ENCODE data around the gene PCSK7.
"Not testable (repeated sequence)": the region's sequence is repeated elsewhere in the genome, so short reads cannot be mapped to it uniquely, and the experiment has no call there.

PCSK7 gene, protein sequence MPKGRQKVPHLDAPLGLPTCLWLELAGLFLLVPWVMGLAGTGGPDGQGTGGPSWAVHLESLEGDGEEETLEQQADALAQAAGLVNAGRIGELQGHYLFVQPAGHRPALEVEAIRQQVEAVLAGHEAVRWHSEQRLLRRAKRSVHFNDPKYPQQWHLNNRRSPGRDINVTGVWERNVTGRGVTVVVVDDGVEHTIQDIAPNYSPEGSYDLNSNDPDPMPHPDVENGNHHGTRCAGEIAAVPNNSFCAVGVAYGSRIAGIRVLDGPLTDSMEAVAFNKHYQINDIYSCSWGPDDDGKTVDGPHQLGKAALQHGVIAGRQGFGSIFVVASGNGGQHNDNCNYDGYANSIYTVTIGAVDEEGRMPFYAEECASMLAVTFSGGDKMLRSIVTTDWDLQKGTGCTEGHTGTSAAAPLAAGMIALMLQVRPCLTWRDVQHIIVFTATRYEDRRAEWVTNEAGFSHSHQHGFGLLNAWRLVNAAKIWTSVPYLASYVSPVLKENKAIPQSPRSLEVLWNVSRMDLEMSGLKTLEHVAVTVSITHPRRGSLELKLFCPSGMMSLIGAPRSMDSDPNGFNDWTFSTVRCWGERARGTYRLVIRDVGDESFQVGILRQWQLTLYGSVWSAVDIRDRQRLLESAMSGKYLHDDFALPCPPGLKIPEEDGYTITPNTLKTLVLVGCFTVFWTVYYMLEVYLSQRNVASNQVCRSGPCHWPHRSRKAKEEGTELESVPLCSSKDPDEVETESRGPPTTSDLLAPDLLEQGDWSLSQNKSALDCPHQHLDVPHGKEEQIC

DNA sequence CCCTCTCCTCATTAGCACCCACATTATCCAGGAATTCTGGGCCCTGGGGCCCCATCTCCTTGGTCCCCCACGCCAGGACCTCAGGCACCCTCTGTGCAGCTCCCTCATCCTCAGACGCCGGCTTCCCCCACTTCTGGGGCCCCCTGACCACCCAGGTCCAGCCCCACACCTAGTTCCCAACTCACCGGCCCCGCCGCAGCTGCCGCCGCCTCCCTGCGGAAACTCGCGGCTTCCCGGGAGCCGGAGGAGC, at the start of gene PCSK7:
TSS of gene PCSK7 (minus strand) at position 232 of the 250 bp plus-strand sequence. CDS start 2,229 bp downstream, outside the sequence.
- ChIA-PET CTCF (interaction anchor here (0.8 to 9.2 kb wide), 15 partner anchors 8 to 497 kb away, joined by 3 to 118 read pairs (median 4); partner anchors contain the start of genes APOA5, PAFAH1B2 and SIDT2), POLR2A (no interaction called here)
- DNase-seq (ENCODE audit: extremely low spot score): no peak
- TF ChIP-seq, protein P1, sequence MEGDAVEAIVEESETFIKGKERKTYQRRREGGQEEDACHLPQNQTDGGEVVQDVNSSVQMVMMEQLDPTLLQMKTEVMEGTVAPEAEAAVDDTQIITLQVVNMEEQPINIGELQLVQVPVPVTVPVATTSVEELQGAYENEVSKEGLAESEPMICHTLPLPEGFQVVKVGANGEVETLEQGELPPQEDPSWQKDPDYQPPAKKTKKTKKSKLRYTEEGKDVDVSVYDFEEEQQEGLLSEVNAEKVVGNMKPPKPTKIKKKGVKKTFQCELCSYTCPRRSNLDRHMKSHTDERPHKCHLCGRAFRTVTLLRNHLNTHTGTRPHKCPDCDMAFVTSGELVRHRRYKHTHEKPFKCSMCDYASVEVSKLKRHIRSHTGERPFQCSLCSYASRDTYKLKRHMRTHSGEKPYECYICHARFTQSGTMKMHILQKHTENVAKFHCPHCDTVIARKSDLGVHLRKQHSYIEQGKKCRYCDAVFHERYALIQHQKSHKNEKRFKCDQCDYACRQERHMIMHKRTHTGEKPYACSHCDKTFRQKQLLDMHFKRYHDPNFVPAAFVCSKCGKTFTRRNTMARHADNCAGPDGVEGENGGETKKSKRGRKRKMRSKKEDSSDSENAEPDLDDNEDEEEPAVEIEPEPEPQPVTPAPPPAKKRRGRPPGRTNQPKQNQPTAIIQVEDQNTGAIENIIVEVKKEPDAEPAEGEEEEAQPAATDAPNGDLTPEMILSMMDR (IDR thresholded peaks at IDR 0.05; ENCODE audit: control extremely low read depth, extremely low read depth, low read depth, missing control alignments): no peak

DNA sequence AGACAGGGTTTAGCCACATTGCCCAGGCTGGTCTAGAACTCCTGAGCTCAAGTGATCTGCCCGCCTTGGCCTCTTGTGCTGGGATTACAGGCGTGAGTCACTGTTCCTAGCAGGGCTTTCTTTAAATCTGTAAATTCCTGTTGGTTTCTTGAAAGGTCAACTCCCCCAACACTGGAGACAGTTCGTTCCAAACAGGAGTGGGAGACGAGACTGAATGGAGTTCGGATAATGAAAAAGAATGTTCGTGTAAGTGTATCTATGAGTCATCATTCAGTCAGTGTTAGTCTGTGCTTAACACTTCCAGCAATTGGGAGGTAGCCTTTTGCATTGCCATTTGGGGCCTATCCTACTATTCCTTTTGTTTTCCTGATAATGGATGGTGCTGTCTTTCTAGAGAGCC, 49.3 kb upstream of the PCSK7 start:
- ChIA-PET CTCF (no interaction called here), POLR2A (no interaction called here)
- TF ChIP-seq, protein P1 (IDR thresholded peaks at IDR 0.05; ENCODE audit: control extremely low read depth, extremely low read depth, low read depth, missing control alignments): no peak
- DNase-seq (ENCODE audit: extremely low spot score): no peak

DNA sequence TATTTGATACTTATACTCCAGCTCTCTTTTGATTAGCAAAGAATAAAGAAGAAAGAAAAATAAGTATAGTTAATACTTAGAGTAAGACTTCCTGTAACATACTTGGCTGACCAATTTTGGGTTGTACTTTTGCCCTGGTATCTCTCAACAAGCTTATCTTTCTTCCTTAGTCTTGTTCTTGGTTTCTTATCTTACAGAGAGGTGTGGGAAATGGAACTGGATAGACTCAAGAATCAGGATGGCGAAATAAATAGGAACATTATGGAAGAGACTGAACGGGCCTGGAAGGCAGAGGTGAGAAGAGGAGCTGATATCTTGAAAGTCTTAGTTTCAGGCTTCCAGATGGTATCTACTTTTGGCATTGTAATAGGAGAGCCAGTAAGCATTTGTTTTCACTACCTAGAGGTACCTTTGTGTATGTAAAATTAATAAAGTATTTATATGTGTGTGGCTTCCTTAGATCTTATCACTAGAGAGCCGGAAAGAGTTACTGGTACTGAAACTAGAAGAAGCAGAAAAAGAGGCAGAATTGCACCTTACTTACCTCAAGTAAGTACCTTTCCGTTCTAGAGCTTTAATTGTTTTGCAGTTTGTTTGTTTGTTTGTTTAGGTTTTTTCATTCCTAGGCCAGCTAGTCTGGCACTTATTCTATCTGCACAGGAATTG, 48.0 kb upstream of the PCSK7 start:
- TF ChIP-seq, protein P1 (IDR thresholded peaks at IDR 0.05; ENCODE audit: control extremely low read depth, extremely low read depth, low read depth, missing control alignments): no peak
- POLR2A ChIA-PET: no interaction called here
- CTCF ChIA-PET: no interaction called here
- no peak for DNase-seq (ENCODE audit: extremely low spot score)

DNA sequence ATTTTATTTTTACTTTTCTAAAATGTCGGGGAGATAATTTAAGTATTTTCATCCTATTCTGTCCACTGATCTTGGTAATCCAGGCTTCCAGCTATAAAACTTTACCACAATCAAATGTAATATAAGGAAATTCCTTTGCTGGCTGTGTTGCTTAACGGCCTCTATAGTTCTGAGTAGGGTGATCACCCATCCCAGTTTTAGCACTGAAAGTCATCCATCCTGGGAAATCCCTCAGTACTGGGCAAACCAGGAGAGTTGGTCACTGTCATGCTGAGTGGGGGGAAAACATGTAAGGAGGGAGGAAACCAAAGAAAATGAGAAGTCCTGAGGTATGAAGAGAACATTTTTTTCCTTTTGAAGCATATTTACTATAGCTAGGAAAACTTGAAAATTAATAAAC, 46.5 kb upstream of the PCSK7 start:
- ChIA-PET POLR2A (no interaction called here), CTCF (interaction anchor here (1.4 kb wide), 1 partner anchor 202 kb away, joined by 3 read pairs; no protein-coding TSS in a partner anchor)

DNA sequence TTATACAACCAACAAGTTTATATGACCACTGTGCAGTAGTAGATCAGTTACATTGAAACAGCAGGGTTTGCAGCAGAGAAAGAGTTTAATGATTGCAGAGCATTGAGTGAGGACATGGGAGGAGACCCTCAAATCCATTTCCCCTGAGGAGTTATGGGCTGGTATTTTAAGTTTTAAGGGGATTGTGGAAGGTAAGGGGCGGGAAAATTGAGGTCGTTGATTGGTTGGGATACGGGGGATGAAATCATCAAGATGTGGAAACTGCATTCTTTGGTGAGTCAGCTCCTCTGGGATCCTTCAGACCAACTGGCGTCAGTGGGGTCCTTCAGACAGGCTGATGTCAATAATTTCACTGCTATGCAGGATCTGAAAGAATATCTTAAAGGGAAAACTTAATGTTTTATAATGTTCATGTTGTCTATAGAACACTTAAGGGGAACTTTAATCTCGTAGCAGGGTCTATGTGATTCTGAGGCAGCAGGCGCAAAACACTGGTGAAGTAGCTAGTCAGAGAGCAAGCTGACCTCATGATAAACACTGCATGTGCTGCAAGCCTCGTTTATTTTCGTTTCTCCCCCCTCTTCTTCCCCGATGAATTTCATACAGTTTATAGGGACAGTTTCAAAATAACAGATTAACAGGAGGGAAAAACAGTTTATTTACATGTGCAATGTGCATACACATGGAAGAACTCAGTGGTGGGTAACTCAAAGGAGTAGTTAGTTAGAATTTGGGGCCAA, 41.8 kb upstream of the PCSK7 start:
- ChIA-PET POLR2A (no interaction called here), CTCF (no interaction called here)
- TF ChIP-seq, protein P1 (IDR thresholded peaks at IDR 0.05; ENCODE audit: control extremely low read depth, extremely low read depth, low read depth, missing control alignments): no peak
- no peak for DNase-seq (ENCODE audit: extremely low spot score)

More for the DNA sequence above, 46.5 kb upstream of the PCSK7 start:
- TF ChIP-seq, protein P1 (IDR thresholded peaks at IDR 0.05; ENCODE audit: control extremely low read depth, extremely low read depth, low read depth, missing control alignments): no peak
- no peak for DNase-seq (ENCODE audit: extremely low spot score)

DNA sequence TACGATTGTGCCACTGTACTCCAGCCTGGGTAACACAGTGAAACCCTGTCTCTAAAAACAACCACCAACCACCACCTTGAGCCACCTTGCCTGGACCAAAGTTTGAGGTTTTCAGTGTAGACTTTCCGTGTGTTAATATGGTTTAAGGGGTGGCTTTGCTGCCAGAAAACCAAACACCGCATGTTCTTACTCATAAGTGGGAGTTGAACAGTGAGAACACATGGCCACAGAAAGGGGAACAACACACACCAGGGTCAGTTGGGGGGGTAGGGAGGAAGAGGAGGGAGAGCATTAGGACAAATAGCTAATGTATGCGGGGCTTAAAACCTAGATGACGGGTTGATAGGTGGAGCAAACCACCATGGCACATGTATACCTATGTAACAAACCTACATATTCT, 40.3 kb upstream of the PCSK7 start:
- DNase-seq (ENCODE audit: extremely low spot score); POLR2A ChIA-PET: not testable (repeated sequence)
- CTCF ChIA-PET: interaction anchor here (1.1 to 1.4 kb wide), 3 partner anchors 14 to 46 kb away, joined by 4 to 7 read pairs (median 4); no protein-coding TSS in a partner anchor
